GM12874 (cell line): ENCODE results near the gene IL15RA.

Experiments
- CTCF ChIP-seq: IDR thresholded peaks from 2 replicates; pipeline ENCODE4 v1.5.1; 2011; ENCODE audit warnings: low read depth, mild to moderate bottlenecking, control low read depth, low read length, moderate library complexity; ENCODE audit not compliant: insufficient read depth

Gene IL15RA

GRCh38 chr10:5937016-5937415 is 40.3 kb downstream of the IL15RA start:
- TF ChIP-seq CTCF: no peak

- TF ChIP-seq CTCF: no peak
These were observed 41.7 kb downstream of the IL15RA start for GRCh38 chr10:5935628-5936027.

- no peak for TF ChIP-seq CTCF
These were observed 43.3 kb downstream of the IL15RA start for GRCh38 chr10:5933909-5934546.

GRCh38 chr10:5932345-5932744 is 45.0 kb downstream of the IL15RA start:
- TF ChIP-seq CTCF: no peak

- no peak for TF ChIP-seq CTCF
These were observed 47.1 kb downstream of the IL15RA start for GRCh38 chr10:5930272-5930671.

GRCh38 chr10:5929442-5929841 is 47.9 kb downstream of the IL15RA start:
- TF ChIP-seq CTCF: no peak

GRCh38 chr10:5927306-5927705 is 50.0 kb downstream of the IL15RA start:
- TF ChIP-seq CTCF: no peak
